Thyroid gland (tissue), 4 donors: ENCODE results near the gene MAPK1IP1L.

Source experiments
- CTCF ChIP-seq, 6 experiments: fragments of 200-600 bp in 3 of 6; fragments of 450-650 bp in 3 of 6; sonication (generic) in 3 of 6; IDR thresholded peaks; one replicate each; pipeline ENCODE4 v1.5.1; 2016 to 2019; ENCODE audit warnings: antibody characterized with exemption in 6 of 6, mild to moderate bottlenecking in 2 of 6, inconsistent platforms in 1 of 6, moderate library complexity in 1 of 6
- POLR2A ChIP-seq, 2 donors: fragments of 450-650 bp; IDR thresholded peaks; one replicate each; pipeline ENCODE4 v1.6.1; 2017; ENCODE audit warnings: antibody characterized with exemption in 2 of 2, mild to moderate bottlenecking in 2 of 2, moderate library complexity in 1 of 2

- TF ChIP-seq CTCF (IDR thresholded peaks at IDR 0.05), result no peak
- TF ChIP-seq POLR2A (IDR thresholded peaks at IDR 0.05), result no peak
These were observed 33.7 kb downstream of the MAPK1IP1L start for GRCh38 chr14:55085060-55085660.
